ENCODE results near the gene CAPN2. TPM values are rescaled to one million over a fixed set of nuclear protein-coding genes. Genes with fewer than 3 reads are reported as not detected.
"Not testable (repeated sequence)": the region's sequence is repeated elsewhere in the genome, so short reads cannot be mapped to it uniquely, and the experiment has no call there.

Gene CAPN2
- total RNA-seq, 1 donor from 2014 or later: 85.4 TPM

DNA sequence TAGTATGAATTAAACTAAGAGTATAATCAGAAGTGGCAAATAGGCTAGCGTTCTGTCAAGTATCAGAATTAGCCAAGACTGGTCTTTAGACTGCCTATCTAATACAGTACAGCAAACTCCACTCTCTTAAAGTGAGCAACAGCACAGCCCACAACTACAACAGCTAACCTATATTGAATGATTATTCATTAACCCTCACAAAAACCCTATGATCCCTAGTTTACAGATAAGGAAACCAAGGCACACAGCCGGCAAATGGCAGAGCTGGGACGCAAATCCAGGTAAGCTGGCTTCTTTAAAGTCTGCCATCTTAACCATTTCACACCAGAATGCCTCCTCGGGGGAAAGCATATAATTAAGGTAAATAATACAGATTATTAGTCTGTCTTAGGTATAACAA, 81.4 kb downstream of the CAPN2 start:
- DNase-seq (ENCODE audit: missing footprints): no peak
- intact Hi-C loops (cut with DNase I): no loop called here
- no peak for ATAC-seq

DNA sequence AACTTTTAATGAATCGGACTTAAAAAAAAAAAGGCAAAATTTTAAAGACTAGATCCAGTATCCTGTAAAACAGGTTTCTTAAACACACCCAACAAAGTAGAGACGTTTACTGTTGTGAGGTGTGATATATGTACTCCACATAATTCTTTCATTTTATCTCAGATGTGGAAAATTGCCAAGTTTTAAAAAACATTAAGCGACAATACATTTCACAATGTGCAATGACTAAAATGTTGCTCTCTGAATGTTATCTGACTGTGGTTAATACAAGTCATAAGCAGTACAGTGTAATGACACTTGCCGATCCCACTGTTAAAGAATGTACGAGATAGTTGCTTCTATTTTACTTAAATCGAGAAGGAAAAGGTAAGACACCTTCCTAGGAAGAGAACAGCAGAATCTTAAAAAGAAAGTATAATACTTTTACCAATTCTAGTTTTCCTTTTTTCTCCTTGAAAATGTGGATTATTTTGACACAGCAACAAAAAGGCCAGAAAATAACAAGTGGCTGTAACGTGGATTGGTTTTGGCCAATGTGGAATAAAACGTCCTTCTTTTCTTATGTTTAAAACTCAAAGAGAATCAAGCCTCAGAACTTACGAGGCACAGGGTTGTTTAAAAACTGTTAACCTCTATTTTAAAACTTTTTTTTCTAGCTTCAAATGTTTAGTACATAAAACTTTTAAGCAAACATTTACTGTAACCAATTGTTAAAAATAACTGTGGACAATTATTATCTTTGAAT, 82.0 kb downstream of the CAPN2 start:
- intact Hi-C loops (cut with DNase I): no loop called here
- DNase-seq (ENCODE audit: missing footprints) (no peak), ATAC-seq (no peak)

DNA sequence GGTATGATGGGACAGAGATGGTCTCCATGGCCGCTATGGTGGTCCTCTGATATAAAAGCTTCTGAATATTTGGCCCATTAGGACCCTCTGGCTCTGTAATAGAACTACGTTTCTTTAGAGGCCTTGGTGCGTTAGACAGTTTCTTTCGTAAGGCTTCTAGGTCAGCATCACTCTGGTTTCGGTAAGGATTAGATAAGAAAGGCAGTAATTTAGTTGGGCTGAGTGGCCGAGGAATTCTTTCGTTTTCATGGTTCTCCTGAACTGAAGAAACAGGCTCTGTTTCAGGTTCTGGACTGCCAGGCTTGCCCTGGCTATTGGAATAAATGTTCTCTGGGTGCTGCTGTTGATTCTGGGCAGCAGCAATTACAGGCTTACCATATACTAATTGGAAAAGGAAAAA, 83.9 kb downstream of the CAPN2 start:
- ATAC-seq (no peak), DNase-seq (ENCODE audit: missing footprints) (no peak)
- intact Hi-C loops (cut with DNase I): no loop called here

DNA sequence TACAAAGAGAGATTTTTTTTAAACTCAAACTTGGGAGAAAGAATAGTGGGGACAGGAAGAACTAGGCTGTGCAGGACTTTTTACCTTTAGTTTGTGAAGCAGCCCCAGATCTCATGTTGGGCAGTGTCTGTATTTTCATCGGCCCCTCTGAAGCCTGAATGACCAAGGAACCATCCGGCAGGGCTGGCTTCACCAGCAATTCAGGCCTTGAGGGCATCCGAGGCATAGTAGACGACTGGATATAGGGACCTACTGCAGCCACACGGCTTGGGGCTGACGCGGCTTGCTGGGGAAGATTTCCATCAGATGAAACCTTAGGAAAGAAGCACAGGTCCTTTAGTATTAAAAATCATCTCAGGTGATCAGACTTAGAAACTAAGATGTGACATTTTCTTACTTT, 89.7 kb downstream of the CAPN2 start:
- ATAC-seq (no peak), DNase-seq (ENCODE audit: missing footprints) (no peak)
- intact Hi-C loops (cut with DNase I): no loop called here

DNA sequence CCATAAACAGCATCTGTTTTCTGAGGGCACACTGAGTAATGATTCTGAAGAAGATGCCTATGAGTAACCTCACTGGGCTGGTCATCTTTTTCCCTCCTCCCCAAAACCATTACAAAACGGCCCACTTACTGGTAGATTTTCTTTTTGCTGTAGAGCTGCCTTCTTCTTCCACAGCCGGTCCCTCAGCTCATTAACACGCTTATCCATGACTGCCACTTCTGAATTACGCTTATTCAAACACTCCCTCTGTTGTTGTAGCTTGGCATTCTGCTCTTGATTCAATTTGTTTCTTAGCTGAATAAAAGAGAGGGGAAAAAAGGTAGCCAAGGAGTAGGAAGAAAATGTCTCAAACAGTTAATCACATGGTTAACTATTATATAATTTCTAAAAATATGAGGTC, 90.3 kb downstream of the CAPN2 start:
- no peak for ATAC-seq
- DNase-seq (ENCODE audit: missing footprints): no peak
- intact Hi-C loops (cut with DNase I): no loop called here

DNA sequence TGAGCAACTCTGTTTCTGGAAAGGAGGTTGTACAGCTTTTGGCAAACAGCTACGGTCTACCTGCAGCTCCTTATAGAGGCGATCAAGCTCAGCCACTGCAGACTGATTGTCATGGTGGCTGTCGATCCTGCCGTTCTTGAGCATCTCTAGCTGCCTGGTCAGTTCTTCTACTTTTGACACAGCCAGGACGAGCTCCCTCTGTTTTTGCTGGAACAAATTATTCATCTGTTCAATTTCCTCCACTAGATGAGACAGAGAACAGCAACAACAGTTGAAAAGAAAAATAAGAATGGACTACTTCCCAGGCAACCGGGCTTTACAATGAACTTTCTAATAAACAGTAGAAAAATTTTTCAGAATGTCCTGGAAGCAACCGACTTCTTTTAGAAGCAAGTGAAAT, 90.9 kb downstream of the CAPN2 start:
- ATAC-seq: no peak
- DNase-seq (ENCODE audit: missing footprints): no peak
- intact Hi-C loops (cut with DNase I): no loop called here

DNA sequence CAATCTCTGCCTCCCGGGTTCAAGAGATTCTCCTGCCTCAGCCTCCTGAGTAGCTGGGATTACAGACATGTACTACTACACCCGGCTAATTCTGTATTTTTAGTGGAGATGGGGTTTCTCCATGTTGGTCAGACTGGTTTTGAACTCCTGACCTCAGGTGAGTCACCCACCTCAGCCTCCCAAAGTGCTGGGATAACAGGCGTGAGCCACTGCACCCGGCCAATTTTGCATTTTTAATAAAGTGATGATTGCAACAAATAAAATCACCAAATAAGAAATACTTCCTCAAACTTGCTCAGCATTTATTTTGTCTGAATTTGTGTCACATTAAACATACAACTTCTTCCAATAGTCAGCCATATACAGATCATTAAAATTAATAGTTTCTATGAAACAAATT, 97.6 kb downstream of the CAPN2 start:
- intact Hi-C loops (cut with DNase I); ATAC-seq; DNase-seq (ENCODE audit: missing footprints): not testable (repeated sequence)

DNA sequence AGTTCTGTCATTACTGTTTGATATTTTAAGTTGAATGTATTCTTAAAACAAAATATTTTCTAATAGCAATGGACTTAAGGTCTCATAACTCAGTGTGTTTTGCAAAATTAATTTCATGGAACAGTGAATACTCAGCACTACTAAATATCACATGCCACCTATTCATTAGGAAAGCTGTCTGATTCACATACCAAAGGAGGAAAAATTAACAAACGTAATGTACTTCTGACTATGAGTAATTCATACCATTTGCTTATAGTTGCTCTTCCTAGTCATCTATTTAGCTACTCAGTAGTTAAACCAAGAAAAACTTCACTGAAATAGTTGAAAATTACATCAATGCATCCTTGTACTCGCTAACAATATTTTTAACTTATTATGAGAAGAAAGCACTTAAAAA, 98.2 kb downstream of the CAPN2 start:
- intact Hi-C loops (cut with DNase I): no loop called here
- DNase-seq (ENCODE audit: missing footprints) (no peak), ATAC-seq (no peak)

DNA sequence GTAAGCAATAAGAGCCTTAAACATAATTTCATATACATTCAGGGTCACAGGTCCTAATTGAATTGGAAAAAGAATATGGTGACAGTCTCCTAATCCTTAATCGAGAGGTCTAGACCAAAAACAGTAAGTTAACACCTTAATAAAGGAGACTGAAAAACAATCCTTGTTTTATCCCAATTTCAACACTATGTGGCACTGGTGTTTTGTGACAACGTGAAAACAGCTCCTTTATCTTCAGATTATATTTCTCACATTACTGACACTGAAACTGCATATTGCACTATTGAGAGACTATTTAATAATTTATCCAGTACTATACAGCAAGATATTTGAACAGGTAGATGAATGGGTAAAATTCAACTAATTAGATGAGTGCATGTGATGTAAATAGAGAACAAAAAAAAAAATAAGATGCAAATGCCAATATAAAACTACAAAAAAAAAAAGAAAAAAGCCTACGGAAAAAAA, 99.3 kb downstream of the CAPN2 start:
- ATAC-seq (peak; percentile 56), DNase-seq (ENCODE audit: missing footprints) (no peak)
- intact Hi-C loops (cut with DNase I): loop anchor here (2.0 kb wide), 1 partner anchor 31 kb away; no protein-coding TSS in a partner anchor

DNA sequence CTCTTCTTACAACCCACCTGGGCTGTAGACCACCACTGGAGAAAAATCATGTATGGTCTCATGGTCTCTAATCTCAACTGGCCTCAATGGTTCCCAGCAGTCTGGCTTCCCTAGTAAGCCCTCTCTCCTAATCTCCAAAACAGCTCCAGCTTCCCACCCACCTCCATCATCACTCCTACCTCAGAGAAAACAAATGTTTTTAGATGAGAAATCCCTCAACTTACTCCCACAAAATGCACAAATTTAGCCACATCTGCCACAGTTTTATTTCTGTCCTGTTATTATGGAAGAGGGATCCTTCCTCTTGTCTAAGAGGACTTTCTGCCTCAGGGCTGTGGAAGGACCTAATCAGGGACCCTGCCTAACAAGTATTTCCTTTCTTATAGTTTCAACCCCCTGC, 101.3 kb downstream of the CAPN2 start:
- DNase-seq (ENCODE audit: missing footprints) (no peak), ATAC-seq (no peak)
- intact Hi-C loops (cut with DNase I): loop anchor here (2.0 kb wide), 1 partner anchor 29 kb away; no protein-coding TSS in a partner anchor

DNA sequence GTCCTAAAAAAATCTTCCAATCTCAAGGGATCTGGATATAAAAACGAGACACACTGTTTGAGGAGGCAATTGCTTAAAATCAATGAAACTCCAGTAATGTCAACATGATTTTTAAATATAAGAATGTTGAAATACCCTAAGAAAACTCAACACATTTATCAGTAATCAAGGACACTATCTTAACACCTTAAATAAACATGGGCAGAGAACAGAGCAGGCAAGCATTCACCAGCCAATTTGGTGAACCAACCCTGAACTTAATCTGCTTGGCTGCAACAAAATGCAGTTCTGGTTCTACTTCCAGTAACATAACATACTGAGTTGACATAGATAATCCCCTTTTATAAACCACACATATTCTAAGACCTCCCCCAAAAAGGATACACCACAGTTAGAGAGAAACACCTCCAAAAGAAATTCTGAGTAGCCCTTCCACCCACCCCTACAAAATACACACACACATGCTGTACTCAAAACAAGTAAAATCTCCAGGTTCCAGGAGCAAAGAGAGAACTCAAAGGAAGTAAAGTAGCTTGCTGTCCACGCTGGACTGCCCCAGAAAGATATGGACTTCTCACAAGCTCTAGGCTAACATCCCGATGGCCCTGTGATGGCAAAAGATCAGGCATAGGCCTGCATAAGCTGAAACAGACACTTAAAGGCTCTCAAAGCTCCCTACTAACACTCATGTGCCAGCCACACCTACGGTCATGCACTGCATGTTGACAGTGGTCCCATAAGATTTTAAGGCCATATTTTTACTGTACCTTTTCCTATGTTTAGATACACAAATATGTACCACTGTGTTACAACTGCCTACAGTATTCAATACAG, 102.9 kb downstream of the CAPN2 start:
- intact Hi-C loops (cut with DNase I): no loop called here
- no peak for ATAC-seq
- DNase-seq (ENCODE audit: missing footprints): no peak

DNA sequence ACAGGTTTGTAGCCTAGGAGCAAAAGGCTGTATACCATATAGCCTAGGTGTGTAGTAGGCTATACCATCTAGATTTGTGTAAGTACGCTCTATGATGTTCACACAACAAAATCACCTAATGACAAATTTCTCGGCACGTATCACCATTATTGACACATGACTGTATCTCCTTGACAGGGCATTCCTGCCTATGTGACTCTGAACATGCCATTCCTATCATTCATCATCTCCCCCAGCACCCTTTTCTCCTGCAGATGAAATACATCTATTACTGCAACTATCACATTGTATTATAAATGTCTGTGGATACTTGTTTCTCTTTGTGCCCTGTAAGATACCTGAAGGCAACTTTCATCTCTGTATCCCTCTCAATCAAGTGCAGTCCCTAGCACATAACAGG, 103.5 kb downstream of the CAPN2 start:
- ATAC-seq: no peak
- intact Hi-C loops (cut with DNase I): no loop called here
- no peak for DNase-seq (ENCODE audit: missing footprints)

DNA sequence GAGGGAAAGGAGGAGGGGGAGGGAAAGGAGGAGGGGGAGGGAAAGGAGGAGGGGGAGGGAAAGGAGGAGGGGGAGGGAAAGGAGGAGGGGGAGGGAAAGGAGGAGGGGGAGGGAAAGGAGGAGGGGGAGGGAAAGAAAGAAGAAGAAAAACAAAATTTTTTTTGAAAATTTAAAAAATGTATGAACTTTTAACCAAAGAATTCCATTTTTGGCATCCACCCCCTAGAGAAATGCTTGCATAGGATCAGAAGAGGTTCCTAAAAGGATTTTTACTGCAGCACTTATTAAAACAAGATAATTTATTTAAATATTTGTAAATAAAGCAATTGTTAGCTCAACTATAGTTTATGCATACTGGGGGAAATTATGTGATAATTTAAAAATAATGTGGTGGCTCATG, 104.9 kb downstream of the CAPN2 start:
- ATAC-seq; DNase-seq (ENCODE audit: missing footprints); intact Hi-C loops (cut with DNase I): not testable (repeated sequence)

DNA sequence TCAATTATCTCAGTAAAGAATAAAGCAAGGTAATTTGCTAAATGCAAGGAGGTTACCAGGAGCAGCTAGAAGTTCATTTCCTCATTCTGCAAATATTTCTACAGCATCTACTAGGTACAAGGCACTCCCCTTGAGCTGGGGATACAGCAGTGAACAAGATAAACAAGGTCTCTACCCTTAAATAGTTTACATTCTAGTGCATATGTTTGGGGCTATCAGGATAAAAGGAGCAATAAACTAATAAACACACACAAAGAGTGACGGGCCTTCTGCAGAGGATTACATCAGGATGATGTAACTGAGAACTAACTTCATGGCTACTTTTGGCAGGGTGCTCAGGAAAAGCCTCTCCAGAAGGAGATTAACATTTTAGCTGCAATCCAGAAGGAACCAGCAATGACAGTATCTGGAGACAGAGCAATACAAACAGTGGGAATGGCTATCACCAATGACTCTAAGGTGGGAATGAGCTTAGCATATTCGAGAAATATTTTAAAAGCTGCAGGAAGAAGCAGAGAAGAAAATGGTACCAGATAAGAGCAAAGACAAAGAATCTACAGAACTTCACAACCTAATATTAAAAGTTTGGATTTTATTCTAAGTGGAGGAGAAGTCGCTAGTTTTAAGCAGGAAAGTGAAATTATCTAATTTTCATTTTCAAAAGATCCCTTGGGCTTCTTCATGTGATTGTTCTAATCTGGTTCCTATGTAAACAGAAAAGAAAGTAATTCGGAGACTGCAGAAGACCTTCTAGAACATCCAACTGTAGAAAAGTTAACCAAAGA, 107.6 kb downstream of the CAPN2 start:
- DNase-seq (ENCODE audit: missing footprints) (no peak), ATAC-seq (peak; percentile 86)
- intact Hi-C loops (cut with DNase I): no loop called here

DNA sequence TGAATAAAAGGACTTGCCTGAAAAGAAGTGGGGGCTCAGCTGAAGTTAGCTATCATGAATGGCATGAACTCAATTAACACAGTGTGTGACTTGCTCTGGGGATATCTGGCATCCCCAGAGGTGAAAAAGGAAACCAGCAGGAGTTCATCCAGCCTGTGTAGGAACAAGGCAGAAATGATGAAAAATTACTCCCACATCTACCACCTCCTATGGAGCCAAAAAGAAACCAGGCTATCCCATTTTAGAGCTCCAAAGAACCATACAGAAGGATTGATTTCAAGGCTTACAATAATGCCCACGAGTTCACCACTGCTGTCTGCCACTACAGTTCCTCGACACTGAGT, 108.1 kb downstream of the CAPN2 start:
- ATAC-seq: peak; percentile 33
- intact Hi-C loops (cut with DNase I): no loop called here
- no peak for DNase-seq (ENCODE audit: missing footprints)

DNA sequence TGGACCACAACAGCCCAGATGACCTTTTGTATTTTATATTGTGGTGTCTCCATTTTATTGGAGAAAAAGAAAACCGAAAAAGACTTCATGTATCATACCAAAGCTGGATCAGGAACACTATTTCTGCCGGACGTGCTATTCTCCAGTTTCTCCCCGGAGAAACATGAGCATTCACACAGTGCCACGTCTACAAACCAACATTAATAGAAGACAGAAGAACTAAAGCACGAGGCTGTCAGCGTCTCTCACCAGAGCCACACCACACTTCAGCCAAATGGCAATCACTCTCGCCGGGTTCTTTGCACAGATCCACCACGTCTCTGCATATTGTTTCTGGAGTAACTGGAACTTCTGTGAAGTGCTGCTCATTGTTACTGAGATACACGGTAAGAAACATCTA, 108.6 kb downstream of the CAPN2 start:
- intact Hi-C loops (cut with DNase I): no loop called here
- ATAC-seq: no peak
- DNase-seq (ENCODE audit: missing footprints): no peak

DNA sequence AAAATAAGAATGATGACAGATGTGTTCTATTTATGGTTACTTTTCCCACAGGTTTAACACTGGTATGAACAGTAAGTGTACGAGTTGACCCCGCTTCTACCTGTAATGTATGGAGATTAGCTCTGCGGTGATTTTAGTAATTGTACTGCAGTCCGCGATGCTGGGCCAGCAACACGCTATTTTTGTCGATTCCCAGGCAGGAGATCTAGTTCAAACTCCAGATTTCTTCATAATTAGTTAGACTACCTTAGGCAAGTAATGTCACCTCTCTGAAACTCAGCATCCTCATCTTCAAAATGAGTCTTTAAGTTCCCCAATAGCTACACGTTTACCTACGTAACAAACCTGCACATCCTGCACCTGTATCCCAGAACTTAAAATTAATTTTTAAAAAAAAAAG, 111.9 kb downstream of the CAPN2 start:
- no peak for ATAC-seq
- intact Hi-C loops (cut with DNase I): no loop called here
- no peak for DNase-seq (ENCODE audit: missing footprints)

DNA sequence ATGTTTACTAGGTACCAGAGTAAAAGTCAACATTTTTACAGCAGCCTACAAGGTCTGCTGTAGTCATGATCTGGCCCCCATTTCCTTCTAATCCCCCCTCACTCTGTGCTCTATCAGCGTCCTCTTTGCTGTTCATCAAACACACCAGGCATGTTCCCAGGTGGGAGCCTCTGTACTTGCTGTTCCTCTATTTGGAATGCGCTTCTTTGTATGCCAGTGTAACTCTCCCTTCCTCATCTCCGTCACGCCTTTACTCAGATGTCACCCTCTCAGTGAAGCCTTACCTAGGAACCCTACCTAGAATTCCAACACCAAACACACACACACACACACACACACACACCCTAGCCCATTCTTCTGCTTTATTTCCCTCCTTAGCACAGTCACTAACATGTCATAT, 112.4 kb downstream of the CAPN2 start:
- DNase-seq (ENCODE audit: missing footprints) (no peak), ATAC-seq (no peak)
- intact Hi-C loops (cut with DNase I): no loop called here

All from Right ventricle myocardium inferior (tissue), 1 donor.